TTC549 (cell line): ENCODE data around the gene DNM3.

Source experiments
- FAIRE-seq: peaks from 2 replicates; lab custom pipeline; 2012; peaks lifted over from hg19 to GRCh38; lab: Jason Lieb, UNC

DNM3 gene

DNA sequence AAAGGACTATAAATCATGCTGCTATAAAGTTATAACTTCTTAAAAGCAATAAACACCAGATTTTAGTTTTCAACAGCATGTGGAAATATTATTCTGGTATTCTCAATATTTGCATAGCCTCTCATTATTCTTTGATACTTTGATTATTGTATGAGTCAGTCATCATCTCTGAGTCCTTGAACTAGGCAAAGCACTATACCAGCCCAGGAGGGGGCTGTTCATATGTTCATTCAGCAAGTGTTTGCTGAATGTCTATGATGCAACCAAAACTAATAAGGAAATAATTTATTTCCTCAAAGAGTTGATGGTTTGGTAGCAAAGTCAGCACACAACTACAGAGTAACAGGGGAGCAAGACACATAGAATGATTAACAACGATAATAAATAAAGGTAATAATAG lies 403.6 kb downstream of the DNM3 start:
- FAIRE-seq: no peak

DNA sequence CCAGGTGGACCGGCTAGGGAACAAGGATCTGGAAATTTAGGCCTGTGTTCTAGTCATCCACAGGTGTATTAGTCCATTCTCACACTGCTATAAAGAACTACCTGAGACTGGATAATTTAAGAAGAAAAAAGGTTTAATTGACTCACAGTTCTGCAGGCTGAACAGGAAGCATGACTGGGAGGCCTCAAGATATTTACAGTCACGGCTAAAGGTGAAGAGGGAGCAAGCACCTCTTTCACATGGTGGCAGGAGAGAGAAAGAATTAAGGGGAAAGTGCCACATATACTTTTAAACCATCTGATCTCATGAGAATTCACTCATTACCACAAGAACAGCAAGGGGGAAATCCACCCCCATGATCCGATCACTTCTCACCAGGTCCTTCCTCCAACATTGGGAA lies 404.5 kb downstream of the DNM3 start:
- no peak for FAIRE-seq

DNA sequence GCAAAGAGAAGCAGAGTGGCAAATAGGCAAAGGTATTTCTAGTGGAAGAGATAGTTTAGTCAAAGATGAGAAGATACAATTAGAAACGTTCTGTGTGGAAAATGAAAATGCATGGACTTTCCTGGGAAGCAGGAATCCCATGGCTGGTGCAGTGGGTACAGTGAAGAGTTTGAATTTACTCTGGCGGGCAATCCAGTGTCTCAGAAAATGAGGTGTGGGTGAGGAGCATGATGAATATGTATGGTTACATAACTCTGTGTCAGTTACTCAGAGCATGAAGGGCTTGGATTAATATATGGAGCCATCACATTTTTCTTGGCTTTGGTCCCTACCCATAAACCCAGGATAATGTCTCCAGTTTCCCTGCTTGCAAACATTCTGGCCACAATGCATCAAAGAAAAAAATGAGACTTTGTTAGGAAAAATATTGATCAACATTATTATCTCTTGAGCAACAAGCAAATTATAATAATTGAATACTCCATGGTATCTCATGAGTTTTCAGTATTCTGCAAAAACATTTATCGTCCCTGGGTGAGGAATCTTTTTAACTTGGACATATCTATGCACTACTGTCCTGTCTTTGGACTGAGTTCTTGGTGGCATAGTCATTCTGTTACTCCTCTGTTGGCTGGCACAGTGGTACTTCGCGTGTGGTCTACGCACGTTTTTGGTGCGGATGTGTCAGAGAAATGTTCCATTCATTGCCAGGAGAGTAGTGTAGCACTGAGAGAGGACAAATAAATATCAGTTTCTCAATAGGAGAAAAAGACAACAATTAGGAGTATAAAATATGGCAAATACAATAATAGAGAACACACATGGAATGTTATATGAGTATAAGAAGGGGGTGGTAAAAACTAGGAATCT lies 405.5 kb downstream of the DNM3 start:
- FAIRE-seq: peak; percentile 77

DNA sequence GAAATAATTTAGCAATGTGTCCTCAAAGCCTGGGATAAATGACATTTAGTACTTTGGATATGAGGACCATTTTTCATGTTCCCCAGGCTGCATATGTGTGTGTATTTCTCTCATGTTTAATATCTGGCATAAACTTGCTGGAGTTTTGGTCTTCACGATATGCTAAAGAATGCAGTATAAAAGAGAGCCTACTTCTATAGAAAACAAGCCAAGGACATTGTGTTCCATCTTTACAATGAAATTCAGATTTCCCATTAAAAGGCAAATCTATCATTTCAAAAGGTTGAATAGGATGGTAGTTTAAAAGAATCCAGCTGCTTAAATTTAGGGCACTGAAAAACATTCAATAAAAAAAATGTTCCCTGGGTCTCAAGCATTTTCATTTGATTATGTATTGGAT lies 410.2 kb downstream of the DNM3 start:
- peak; percentile 87 for FAIRE-seq

DNA sequence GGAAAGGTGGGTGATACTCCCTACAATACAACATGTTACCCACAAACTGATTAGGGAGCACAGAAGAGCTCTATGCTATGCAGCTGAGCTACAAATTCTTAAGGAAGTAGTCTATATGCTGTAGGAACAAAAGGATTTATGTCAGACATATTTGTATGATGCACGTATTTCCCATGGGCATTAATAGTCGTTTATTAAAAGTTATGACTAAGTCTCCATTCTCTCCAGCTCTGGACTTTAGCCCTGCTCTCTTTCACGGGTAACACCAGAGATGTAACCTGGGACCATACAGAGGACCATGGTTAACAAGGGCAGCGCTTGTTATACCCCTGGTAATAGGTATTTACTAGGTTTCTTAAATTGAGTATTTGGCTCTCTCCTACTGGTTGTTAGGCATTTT lies 411.0 kb downstream of the DNM3 start:
- FAIRE-seq: no peak

DNA sequence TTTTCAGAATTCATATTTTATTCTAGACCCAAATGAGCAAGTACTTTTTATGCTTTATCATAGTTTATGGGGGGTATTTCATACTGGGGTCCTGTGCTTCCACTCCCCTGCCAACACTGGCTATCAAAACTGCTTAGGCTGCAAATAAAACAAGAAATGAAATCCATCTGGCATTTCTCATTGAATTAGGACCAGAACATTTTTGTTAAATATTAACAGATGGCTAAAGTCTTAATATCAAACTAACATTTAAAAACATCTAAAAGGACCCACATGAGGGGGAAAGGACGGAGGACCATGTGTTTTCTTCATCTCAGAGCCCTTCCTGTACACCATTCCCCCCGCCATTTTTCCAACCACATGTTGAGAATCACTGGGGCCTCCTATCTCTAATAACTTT lies 411.7 kb downstream of the DNM3 start:
- FAIRE-seq: no peak

DNA sequence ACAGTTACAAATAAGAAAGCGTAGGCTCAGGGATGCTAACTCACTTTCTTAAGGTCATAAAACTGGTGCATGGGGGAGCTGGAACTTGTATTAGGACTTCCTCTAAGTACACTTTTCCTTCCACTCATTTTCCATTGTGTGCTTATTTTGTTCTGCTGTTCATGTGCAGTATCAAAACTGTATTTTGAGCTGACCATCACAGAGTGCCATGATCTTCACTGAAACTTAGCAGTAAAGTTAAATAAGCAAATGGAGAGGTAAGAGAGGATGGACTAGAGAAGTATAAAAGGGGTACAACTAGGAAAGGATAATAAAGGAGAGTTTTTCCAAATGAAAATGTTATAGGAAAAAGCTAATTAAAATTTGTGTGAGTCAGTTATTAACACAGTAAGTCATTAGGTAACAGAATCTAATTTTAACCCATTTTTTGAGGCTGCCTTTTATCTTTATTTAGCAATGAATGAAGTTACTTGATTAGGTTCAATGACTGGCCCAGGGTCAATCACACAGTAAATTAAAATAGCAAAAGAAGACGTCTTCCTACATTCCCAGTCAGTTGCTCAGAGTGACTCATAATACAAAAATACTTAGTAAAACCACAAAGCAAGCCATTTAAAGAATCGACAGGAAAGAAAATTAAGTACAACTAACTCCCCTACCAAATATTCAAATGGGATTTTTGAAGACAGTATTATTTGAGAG lies 413.4 kb downstream of the DNM3 start:
- peak; percentile 99 for FAIRE-seq

DNA sequence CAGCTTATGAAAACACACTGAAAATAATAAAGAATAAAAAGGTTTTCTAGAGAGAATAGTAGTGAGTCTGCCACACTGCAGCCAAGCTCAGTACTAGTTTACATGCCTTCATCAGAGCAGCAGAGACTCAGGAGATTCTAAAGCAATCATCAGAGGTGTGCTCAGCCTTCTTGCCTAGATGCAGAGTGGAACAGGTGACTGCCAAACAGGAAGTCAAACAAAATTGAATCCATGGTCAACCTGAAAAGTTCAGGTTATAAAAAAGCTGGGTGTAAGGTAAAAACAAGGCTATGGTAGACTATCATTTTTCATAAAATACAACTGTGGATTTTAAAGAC lies 413.9 kb downstream of the DNM3 start:
- FAIRE-seq: no peak

DNA sequence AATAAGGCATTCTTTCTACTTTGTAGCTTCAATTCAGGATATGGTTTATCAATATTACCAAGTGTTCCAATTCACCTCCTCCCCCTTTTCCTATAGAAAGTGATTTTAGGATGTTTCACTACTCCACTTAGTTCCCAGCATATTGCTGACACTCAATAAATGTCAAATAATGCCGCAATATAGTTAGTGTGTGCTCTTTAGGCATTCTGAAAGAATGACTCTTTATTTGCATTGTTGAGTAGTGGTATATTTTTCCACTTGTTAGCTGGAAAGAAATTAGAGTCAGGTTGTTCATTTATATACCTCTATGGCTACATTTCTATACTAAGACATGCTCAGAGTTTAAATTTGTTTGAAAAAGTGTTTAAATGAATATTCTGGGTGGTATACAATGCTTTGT lies 424.6 kb downstream of the DNM3 start:
- FAIRE-seq: peak; percentile 86

DNA sequence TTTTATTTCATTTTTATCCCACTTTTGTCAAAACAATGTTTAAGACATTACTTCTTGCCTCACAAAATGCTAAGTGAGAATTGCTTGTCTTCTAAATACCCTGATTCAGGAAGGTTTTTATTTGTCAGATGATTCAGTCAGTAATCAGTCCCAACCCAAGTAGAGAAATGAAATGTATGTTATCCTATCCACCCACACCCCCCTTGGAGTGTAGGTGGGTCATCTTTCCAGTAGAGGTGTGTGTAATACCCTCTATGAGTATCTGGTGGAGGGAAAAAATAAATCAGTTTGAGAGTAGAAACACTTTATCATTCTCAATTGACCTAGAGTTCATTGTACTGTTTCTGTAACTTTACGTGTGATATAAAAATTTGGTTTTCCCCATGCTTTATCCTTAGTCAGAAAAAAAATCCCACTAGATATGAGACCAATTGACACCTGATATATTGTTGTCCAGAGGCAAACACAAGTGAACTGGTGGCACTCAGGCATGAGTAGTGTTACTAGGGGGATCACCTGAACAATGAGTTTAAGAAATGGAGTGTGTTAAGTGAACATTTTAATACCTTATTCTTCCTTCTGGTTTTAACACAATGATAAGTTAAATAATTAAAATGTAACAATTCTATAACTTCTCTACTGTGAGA lies 425.4 kb downstream of the DNM3 start:
- FAIRE-seq: no peak

DNA sequence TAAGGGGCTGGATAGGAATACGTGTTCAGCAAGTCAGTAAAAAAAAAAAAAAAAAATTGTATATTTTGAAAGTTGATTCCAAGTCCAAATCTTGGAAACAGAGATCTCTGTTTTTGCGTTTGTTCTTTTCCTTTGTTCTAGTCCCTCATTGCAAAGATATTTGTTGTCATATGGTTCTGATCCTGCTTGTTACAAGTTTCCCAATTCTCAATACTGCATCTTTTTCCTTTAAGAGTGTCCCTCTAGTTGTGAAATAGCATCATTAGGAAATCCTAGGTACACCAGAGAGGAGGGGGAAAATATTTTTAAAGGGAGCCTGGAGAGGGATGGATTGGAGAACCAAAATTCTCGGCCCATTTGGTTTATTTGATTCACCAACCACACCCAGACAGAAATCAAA lies 426.9 kb downstream of the DNM3 start:
- no peak for FAIRE-seq

DNA sequence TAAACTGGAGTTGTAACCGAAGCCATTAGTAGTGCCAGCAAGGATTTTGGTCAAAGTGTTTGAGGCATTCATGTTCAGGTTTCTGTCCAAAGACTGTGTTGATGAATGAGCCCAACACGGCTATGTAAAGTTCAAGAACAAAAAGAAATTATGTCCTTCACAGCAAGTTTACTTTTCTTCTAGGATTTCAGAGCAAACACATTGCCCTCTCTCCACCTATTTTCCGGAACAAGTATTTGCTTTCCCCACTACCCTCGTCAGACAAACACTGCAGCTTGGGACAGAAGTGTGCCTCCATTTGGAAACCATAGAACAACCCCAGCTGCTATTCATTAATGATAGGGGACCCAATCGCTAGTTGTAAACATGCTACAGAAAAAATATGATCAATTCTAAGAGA lies 427.8 kb downstream of the DNM3 start:
- no peak for FAIRE-seq

DNA sequence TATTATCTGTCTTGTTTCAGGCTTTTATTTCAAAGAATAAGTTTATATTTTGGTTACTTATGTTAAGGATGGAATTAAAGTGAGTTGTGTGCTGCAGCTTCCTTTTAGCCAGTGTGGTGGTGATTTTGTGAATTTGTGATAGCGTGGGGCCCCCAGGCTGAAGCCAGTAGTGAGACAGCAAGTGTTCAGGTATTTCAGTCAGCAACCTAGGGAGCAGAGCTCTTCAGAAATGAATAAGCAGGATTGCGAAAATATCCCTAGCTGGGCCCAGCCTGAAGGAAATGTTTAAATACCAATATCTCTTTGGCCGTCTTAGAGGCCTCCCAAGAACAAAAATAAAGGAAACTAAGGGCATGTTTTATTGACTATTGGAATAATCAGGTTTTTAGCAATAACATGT lies 428.3 kb downstream of the DNM3 start:
- no peak for FAIRE-seq

DNA sequence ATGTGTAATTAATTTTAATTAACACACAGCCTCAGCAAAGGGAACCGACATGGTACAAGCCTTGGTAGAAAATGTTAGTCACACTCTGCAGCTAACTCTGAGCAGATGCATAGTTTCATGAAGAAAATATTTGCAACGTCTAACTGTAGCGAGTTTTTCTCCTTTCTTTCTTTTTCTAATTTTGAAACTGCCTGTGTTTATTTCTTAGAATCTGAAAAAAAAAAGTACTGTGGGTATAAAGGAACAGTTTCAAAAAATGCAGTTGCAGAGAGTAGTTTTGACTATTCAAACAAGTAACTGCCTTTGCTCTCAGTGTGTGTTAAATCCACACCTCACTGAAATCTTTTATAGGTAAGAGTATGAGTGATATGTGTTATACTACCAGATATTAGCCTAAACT lies 429.3 kb downstream of the DNM3 start:
- no peak for FAIRE-seq

DNA sequence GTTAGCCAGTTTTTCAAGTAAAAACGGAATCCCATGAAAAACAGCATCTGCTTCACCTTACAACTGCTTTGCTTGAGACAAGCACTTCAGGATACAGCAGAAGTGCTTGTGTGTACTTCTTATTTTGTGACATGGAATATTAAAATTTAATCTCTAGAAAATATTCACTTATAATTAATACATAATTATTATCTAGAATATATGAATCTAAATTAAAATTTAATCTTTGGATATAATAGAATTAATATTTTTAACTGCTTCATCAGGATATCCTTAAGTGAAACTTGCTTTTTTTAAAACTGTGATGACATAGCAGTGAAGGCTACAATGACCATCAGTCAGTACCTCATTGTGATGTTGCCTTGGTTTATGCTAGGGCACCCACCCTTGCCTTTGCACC lies 430.8 kb downstream of the DNM3 start:
- no peak for FAIRE-seq

DNA sequence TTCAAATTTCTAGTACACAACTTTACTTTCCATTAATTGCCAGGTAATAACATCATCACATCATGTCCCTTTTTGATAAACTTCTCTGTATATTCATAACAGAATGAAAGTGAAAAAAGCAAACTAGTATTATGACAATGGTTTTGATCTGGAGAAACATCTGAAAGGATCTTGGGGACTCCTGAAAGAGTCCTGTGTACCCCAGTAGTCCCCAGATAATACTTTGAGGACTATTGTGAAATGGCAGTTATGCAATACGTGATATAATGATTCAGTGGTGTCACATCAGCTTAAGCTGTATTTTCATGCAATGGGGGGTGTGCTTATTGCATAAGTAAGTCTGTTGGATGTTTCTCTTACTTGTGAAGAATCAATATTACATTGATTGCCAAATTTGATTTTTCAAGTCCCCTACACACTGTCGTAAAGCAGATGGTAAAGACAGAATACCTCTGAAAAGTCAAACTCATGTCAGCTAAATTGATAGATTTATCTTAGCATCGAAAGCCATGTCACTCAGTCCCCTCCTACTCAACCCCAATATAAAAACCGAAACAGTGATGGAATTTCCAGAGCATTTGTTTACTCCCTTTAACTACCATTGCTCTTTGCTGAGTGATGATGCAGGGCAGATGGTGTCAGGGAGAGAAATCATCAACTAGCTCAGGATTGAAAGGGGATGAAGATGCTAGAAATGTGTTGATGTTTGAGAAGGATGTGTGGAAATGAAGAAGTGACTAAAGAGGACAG lies 432.5 kb downstream of the DNM3 start:
- FAIRE-seq: peak; percentile 100

DNA sequence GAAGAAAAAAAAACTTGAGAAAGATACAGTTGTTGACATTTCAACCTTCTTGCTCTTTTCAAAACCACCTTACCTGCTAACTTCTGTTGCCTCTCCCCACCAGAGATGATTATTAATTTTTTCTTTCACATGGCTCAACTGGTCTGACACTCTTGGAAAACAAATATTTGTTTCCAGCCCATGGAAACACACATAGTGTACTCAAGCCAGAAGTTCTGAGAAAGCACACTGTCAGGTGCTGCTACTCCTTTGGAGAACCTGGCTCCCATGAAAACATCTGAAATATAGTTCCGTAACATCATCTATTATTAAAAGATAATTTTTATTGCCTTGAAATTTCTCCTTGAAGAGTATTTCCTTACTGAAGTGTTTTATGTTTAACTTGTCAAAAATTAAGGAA lies 434.2 kb downstream of the DNM3 start:
- no peak for FAIRE-seq

DNA sequence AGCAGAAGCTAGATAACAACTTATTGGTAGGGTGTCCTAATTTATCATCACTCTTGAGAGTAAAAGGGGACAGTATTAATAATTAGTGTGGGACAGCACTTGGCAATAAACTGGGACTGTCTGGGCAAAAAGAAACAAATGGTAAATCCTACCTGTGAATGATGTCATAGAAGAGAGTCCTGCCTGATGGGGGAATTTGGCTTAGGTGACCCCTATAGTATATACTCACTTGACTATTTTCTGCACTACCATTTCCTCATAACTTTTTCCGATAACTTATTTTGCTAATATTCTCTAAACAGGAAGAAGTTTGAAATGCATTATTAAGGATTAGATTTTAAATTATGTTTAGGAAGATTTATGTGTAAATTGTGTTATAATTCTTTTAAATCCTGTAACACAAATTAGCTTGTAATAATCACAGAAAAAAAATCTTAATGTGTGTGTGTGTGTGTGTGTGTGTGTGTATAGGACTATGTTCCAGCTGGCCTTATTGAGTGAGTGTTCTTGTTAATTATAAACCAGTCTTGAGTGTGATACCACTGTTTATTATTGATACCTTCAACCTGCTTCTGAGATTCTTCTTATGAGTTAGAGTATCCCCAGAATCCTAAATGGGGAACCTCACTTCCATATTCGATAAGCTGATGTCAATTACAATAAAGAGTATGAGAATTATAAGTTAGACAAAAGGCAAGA lies 435.0 kb downstream of the DNM3 start:
- no peak for FAIRE-seq

DNA sequence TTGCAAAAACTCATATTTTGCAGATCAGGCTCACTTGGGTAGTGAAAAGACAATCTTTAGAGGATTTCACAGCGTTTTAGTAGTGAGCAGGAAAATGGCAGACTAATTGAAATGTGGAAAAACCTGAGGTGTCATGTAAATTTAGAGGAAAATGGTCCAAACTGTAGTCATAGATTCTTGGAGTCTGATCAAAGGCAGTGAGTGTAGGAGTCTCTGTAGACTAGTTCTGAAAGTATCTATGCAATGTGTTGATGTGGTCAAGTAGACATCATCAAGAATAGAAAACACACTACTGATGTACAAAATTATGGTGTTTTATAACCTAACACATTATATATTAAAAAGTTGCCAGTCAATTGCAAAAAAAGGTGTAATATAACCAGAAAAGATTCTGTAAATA lies 436.0 kb downstream of the DNM3 start:
- FAIRE-seq: no peak

DNA sequence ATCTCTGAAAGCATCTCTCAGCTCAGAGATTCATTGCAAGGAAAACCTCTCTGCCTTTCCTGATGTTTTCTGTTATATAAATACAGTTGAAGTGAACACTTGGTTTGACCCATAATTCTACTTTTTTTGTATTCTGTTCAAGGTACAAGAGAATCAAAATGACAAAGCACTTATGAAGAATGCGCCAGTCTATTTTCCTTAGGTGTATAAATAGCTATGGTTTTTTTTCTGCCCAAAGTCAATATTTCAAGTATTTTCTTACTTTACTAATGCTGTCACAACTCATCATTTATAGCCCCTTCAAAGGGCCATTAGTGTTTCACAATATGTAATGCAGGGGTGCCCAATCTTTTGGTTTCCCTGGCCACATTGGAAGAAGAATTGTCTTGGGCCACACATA lies 436.7 kb downstream of the DNM3 start:
- no peak for FAIRE-seq

DNA sequence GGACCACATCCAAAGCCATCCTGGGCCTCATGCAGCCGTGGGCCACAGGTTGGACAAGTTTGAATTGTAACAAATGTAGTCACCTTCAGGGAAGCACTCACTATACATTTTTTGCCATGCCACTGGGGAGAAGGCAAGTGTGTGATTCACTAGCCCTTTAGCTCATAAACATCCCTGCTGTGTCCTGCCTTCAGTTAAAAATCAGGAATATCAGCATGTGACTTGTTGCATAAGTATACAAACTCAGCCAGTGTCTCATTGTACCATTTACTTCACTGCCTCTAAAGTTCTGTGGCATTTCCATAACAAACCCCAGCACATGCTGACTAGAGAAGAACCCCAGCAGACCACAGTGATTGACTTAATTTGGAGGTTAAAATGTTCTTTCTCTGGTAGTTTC lies 437.2 kb downstream of the DNM3 start:
- FAIRE-seq: no peak

DNA sequence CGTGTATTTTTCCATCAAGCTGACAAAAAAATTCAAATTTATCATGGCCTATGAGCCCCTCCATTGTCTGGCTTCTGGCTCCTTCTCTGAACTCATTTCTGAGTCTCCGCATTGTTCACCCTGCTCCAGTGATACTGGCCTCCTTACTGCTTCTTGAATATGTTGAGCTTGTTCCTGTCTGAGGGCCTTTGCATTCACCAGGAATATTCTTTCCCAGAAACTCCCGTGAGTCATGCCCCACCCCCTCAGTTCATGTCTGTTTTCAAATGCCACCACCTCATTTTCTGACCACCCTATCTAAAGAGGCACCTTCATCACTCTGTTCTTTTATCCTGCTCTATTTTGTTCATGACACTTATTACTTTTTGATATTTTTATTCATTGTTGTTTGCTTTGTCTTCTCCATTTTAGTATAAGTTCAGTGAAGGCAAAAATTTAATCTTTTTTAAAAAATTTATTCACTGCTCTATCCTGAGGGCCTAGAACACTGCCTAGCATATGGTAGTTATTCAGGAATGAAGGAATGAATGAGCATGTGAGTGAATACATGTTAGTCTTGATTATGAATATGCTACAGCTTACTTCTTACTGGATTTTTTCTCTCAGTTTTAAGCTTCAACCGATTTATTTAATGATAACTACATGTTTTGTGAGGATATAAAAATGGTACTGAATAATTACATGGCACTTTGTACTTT lies 438.8 kb downstream of the DNM3 start:
- FAIRE-seq: no peak
